ENCODE data around the gene ELMO2.

- TF ChIP-seq, protein P1, sequence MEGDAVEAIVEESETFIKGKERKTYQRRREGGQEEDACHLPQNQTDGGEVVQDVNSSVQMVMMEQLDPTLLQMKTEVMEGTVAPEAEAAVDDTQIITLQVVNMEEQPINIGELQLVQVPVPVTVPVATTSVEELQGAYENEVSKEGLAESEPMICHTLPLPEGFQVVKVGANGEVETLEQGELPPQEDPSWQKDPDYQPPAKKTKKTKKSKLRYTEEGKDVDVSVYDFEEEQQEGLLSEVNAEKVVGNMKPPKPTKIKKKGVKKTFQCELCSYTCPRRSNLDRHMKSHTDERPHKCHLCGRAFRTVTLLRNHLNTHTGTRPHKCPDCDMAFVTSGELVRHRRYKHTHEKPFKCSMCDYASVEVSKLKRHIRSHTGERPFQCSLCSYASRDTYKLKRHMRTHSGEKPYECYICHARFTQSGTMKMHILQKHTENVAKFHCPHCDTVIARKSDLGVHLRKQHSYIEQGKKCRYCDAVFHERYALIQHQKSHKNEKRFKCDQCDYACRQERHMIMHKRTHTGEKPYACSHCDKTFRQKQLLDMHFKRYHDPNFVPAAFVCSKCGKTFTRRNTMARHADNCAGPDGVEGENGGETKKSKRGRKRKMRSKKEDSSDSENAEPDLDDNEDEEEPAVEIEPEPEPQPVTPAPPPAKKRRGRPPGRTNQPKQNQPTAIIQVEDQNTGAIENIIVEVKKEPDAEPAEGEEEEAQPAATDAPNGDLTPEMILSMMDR (IDR thresholded peaks at IDR 0.05; ENCODE audit: insufficient read depth, low read length): no peak
- TF ChIP-seq GABPA (IDR thresholded peaks at IDR 0.05; ENCODE audit: low read depth): no peak
Measured at GRCh38 chr20:46350986-46351267, 55.5 kb downstream of the ELMO2 start.
